Natural killer cell (primary cell): ENCODE results near the gene SCART1. TPM values are rescaled to one million over a fixed set of nuclear protein-coding genes. Genes with fewer than 3 reads are reported as not detected.
"Not testable (repeated sequence)": the region's sequence is repeated elsewhere in the genome, so short reads cannot be mapped to it uniquely, and the experiment has no call there.

Experiments used
- ATAC-seq, 3 donors: fragments of 150-1000 bp in 2 of 3; fragments of 200-7000 bp in 1 of 3; cut with Tn5 transposase; 1 replicate in 1 of 3; 2 replicates in 2 of 3; pipeline ENCODE4 v1.10.0; 2021; ENCODE audit warnings: mild to moderate bottlenecking in 2 of 3, moderate library complexity in 2 of 3
- DNase-seq, 2 donors: peaks; one replicate each; pipeline versions ENCODE4 v3.0.0 to v3.0.0-alpha.2; 2013 to 2021; ENCODE audit warnings: mixed read lengths in 1 of 2
- H3K27ac ChIP-seq: one replicate; pipeline ENCODE4 v1.5.1; 2013; ENCODE audit warnings: mild to moderate bottlenecking, low read length
- H3K27me3 ChIP-seq: one replicate; pipeline ENCODE4 v1.6.1; 2013; ENCODE audit warnings: low read length; ENCODE audit not compliant: control insufficient read depth, insufficient read depth
- H3K36me3 ChIP-seq: one replicate; pipeline ENCODE4 v1.6.1; 2013; ENCODE audit warnings: low read length; ENCODE audit not compliant: control insufficient read depth, insufficient read depth
- H3K4me1 ChIP-seq: one replicate; pipeline ENCODE4 v1.6.1; 2013; ENCODE audit warnings: low read length; ENCODE audit not compliant: control insufficient read depth, insufficient read depth
- H3K4me3 ChIP-seq: one replicate; pipeline ENCODE4 v1.5.1; 2013; ENCODE audit warnings: low read length
- H3K9me3 ChIP-seq: one replicate; pipeline ENCODE4 v1.6.1; 2013; ENCODE audit warnings: low read length; ENCODE audit not compliant: control insufficient read depth, insufficient read depth
- H3K27ac Mint-ChIP-seq, 2 donors: one replicate each; pipeline ENCODE4 v1.8.0; 2022; ENCODE audit warnings: mild to moderate bottlenecking in 2 of 2, mixed read lengths in 2 of 2, moderate library complexity in 1 of 2
- H3K27me3 Mint-ChIP-seq, 2 donors: one replicate each; pipeline ENCODE4 v1.8.0; 2022; ENCODE audit warnings: low read depth in 2 of 2, mixed read lengths in 2 of 2
- H3K36me3 Mint-ChIP-seq: one replicate; pipeline ENCODE4 v1.8.0; 2022; ENCODE audit warnings: mixed read lengths
- H3K4me1 Mint-ChIP-seq, 2 donors: one replicate each; pipeline ENCODE4 v1.8.0; 2022; ENCODE audit warnings: mixed read lengths in 2 of 2
- H3K4me3 Mint-ChIP-seq: one replicate; pipeline ENCODE4 v1.8.0; 2022; ENCODE audit warnings: mild to moderate bottlenecking, moderate library complexity, mixed read lengths
- H3K9me3 Mint-ChIP-seq, 2 donors: one replicate each; pipeline ENCODE4 v1.8.0; 2022; ENCODE audit warnings: mixed read lengths in 2 of 2
- WGBS: methylation state at CpG from one replicate; pipeline ENCODE4 v1.1.7; 2013; ENCODE audit warnings: missing lambda C conversion rate; ENCODE audit not compliant: insufficient coverage; 5-methylcytosine and 5-hydroxymethylcytosine counted together
- intact Hi-C: fragments of 100-400 bp; cut with micrococcal nuclease; formaldehyde crosslinking; loops from one replicate; pipeline ENCODE4 v1.14.2; 2022
- total RNA-seq, 4 donors: library from RNA; stranded (reverse); fragments of 120-200 nt in 1 of 4; gene quantifications; one replicate each; pipeline versions ENCODE4 v1.2.3 to v1.2.4, GENCODE V29; 2013 to 2022
- TF ChIP-seq, protein P1 (sequence below): fragments of 200-600 bp; IDR thresholded peaks from one replicate; pipeline ENCODE4 v1.8.0; 2022; ENCODE audit warnings: antibody characterized with exemption

The SCART1 gene
- total RNA-seq, 3 donors from 2014 or later (not counting 1 experiment from before 2014, with no cell fraction given), result 8.6 to 13.8 (median 9.9) TPM

DNA sequence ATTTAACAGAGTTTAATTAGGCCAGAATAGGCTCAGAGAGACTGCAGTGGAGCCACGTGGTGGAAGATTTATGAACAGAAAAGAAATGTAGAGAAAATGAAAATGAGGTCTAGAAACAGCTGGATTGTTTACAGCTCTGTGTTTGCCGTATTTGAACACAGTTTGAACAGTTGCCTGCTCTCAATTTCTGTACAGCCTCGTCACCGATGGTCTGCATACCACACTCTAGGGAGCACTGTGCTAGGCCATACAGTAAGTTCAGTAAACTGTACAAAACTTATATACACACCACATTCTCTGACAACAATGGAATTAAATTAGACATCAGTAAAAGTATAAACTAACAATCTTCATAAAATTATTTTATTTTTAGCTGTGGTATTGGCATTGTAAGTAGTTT lies 62.3 kb downstream of the SCART1 start:
- Mint-ChIP-seq H3K4me1 (peaks cover 11 to 14% of the 10 kb centered on the region in 2 donors), H3K4me3 (no peak overlapping the region), H3K36me3 (no peaks in the 10 kb centered on the region), H3K9me3 (no peaks in the 10 kb centered on the region), H3K27me3 (peaks cover 20 to 39% of the 10 kb centered on the region in 2 donors), H3K27ac (no peak overlapping the region)
- no peak overlapping the region for H3K4me3 ChIP-seq
- H3K4me1 ChIP-seq, result peaks cover 12% of the 10 kb centered on the region
- H3K27me3 ChIP-seq, result peaks cover 3% of the 10 kb centered on the region
- H3K27ac ChIP-seq, result no peak overlapping the region
- intact Hi-C loops, result no loop called here
- TF ChIP-seq, protein P1, sequence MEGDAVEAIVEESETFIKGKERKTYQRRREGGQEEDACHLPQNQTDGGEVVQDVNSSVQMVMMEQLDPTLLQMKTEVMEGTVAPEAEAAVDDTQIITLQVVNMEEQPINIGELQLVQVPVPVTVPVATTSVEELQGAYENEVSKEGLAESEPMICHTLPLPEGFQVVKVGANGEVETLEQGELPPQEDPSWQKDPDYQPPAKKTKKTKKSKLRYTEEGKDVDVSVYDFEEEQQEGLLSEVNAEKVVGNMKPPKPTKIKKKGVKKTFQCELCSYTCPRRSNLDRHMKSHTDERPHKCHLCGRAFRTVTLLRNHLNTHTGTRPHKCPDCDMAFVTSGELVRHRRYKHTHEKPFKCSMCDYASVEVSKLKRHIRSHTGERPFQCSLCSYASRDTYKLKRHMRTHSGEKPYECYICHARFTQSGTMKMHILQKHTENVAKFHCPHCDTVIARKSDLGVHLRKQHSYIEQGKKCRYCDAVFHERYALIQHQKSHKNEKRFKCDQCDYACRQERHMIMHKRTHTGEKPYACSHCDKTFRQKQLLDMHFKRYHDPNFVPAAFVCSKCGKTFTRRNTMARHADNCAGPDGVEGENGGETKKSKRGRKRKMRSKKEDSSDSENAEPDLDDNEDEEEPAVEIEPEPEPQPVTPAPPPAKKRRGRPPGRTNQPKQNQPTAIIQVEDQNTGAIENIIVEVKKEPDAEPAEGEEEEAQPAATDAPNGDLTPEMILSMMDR, result no peak
- DNase-seq (no peak), ATAC-seq (no peak)
- WGBS, result 66% methylated on average over 4 of the region's 4 CpGs
- no peaks in the 10 kb centered on the region for H3K36me3 ChIP-seq
- no peaks in the 10 kb centered on the region for H3K9me3 ChIP-seq

DNA sequence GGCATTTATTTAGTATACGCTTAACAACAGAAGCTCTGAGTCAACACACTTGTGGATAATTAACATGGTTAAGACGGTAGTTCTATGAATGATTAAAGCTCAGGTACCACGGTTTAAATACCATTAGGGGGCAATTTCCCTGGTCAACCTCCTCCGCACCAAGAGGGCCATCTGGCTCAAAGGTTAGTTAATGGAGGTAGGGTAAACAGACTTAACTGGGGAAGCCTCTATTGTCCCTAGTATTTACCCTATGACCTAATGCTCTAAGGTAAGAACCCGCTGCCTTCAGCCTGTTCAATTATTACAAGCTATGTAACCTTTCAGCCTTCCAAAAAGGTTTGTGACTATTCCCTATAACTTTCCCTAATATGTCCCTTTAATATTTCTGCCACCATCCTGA lies 64.8 kb downstream of the SCART1 start:
- Mint-ChIP-seq H3K27me3 (peaks cover 12 to 34% of the 10 kb centered on the region in 2 donors), H3K4me1 (peaks cover 11 to 14% of the 10 kb centered on the region in 2 donors)
- intact Hi-C loops, DNase-seq, H3K36me3 ChIP-seq, ATAC-seq, H3K9me3 ChIP-seq, H3K27ac ChIP-seq, H3K36me3 Mint-ChIP-seq, H3K27ac Mint-ChIP-seq, H3K4me3 Mint-ChIP-seq, H3K4me3 ChIP-seq, H3K9me3 Mint-ChIP-seq, H3K27me3 ChIP-seq: not testable (repeated sequence)
- WGBS, result 90% methylated on average over 4 of the region's 5 CpGs
- peaks cover 12% of the 10 kb centered on the region for H3K4me1 ChIP-seq

Other genes starting within 250 kb of the SCART1 start
- gene UTF1, start 223.7 kb upstream of the SCART1 start, total RNA-seq, result under 1 TPM in 2 of 3 donors, not detected in 1; 0.31 to 0.33 TPM
- gene VENTX, start 216.1 kb upstream of the SCART1 start, total RNA-seq, result 1 to 10 TPM in 1 of 3 donors, under 1 TPM in 2; 0.48 to 4.1 (median 0.75) TPM
- gene ADAM8, start 177.1 kb upstream of the SCART1 start, total RNA-seq, result 100 to 1,000 TPM; 357 to 682 (median 425) TPM
- gene TUBGCP2, start 145.1 kb upstream of the SCART1 start, total RNA-seq, result 10 to 100 TPM; 74.3 to 81.8 (median 78.7) TPM
- gene ZNF511, start 145.0 kb upstream of the SCART1 start, total RNA-seq, result 10 to 100 TPM; 28.1 to 39.0 (median 32.4) TPM
- gene CALY, start 117.0 kb upstream of the SCART1 start, total RNA-seq, result not detected
- not detected for gene PRAP1, start 106.6 kb upstream of the SCART1 start, total RNA-seq
- 1 to 10 TPM; 7.6 to 9.5 (median 7.9) TPM for gene FUOM, start 95.9 kb upstream of the SCART1 start, total RNA-seq
- gene ECHS1, start 80.6 kb upstream of the SCART1 start, total RNA-seq, result 10 to 100 TPM; 17.7 to 21.3 (median 19.9) TPM
- gene PAOX, start 74.7 kb upstream of the SCART1 start, total RNA-seq, result 1 to 10 TPM; 4.2 to 5.8 (median 5.5) TPM
- gene MTG1, start 59.8 kb upstream of the SCART1 start, total RNA-seq, result 10 to 100 TPM; 64.3 to 76.3 (median 67.1) TPM
- not detected for gene SPRN, start 29.3 kb upstream of the SCART1 start, total RNA-seq
- gene CYP2E1, start 73.4 kb downstream of the SCART1 start, total RNA-seq, result 1 to 10 TPM; 2.8 to 3.8 (median 2.9) TPM
- gene SYCE1, start 111.6 kb downstream of the SCART1 start, total RNA-seq, result under 1 TPM in 1 of 3 donors, not detected in 2; 0.82 TPM
- gene FRG2B, start 172.8 kb downstream of the SCART1 start, total RNA-seq, result not detected